Suprapubic skin (tissue), 4 donors: Measurements from ENCODE around the gene CAVIN1. TPM values are rescaled to one million over a fixed set of nuclear protein-coding genes. Genes with fewer than 3 reads are reported as not detected.

ENCODE experiments used
- DNase-seq, 2 donors: peaks; one replicate each; pipeline ENCODE4 v3.0.0-alpha.2; 2019; ENCODE audit warnings: low spot score in 2 of 2
- H3K27ac ChIP-seq: fragments of 200-600 bp; sonication (generic); one replicate; pipeline ENCODE4 v1.5.1; 2019
- H3K27me3 ChIP-seq: fragments of 200-600 bp; sonication (generic); one replicate; pipeline ENCODE4 v1.5.1; 2019
- H3K36me3 ChIP-seq: fragments of 200-600 bp; sonication (generic); one replicate; pipeline ENCODE4 v1.5.1; 2019
- H3K4me1 ChIP-seq: fragments of 200-600 bp; sonication (generic); one replicate; pipeline ENCODE4 v1.5.1; 2019
- H3K4me3 ChIP-seq: fragments of 200-600 bp; sonication (generic); one replicate; pipeline ENCODE4 v1.5.1; 2019; ENCODE audit warnings: mild to moderate bottlenecking
- H3K9me3 ChIP-seq: fragments of 200-600 bp; sonication (generic); one replicate; pipeline ENCODE4 v1.5.1; 2019
- CTCF ChIP-seq, 2 donors: fragments of 200-600 bp in 1 of 2; fragments of 450-650 bp in 1 of 2; sonication (generic) in 1 of 2; IDR thresholded peaks; one replicate each; pipeline ENCODE4 v1.5.1; 2016 to 2019; ENCODE audit warnings: antibody characterized with exemption in 2 of 2, mild to moderate bottlenecking in 1 of 2, moderate library complexity in 1 of 2
- EP300 ChIP-seq: sonication (generic); formaldehyde crosslinking; IDR thresholded peaks from one replicate; pipeline ENCODE4 v1.6.1; 2017; ENCODE audit warnings: antibody characterized with exemption
- POLR2A ChIP-seq, 2 donors: fragments of 450-650 bp; IDR thresholded peaks; one replicate each; pipeline ENCODE4 v1.6.1; 2017; ENCODE audit warnings: antibody characterized with exemption in 2 of 2, mild to moderate bottlenecking in 2 of 2, moderate library complexity in 2 of 2
- POLR2AphosphoS5 ChIP-seq, 3 donors: sonication (generic); formaldehyde crosslinking; IDR thresholded peaks; one replicate each; pipeline ENCODE4 v1.6.1; 2017; ENCODE audit warnings: antibody characterized with exemption in 3 of 3
- WGBS: methylation state at CpG from one replicate; pipeline ENCODE4 v1.1.5; 2018; 5-methylcytosine and 5-hydroxymethylcytosine counted together
- total RNA-seq, 4 donors: library from RNA; depleted of rRNA; stranded (reverse); fragments of >200 nt; gene quantifications; one replicate each; pipeline ENCODE4 v1.1.0, GENCODE V29; 2016

The CAVIN1 gene
- total RNA-seq, 4 donors from 2014 or later, result 153 to 224 (median 182) TPM

DNA sequence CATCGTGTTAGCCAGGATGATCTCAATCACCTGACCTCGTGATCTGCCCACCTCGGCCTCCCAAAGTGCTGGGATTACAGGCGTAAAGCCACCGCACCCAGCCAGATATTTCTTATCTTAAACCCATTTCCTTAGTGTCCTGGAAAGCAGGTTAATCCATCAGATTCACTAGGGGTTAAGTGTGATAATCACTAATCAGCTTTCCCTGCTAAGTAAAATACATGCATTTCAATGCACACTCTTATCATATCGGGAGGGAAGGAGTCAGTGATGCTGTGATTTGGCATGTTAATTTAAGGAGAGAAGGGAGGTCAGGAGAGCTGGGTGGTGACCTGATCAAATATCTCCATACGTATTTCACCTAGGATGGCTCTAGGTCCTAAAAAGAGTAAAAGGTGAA is 63.9 kb downstream of the CAVIN1 start:
- 90% methylated on average over 7 of the region's 7 CpGs for WGBS
- Histone ChIP-seq H3K36me3 (no peaks in the 10 kb centered on the region), H3K9me3 (no peaks in the 10 kb centered on the region), H3K27me3 (no peaks in the 10 kb centered on the region), H3K27ac (no peak overlapping the region), H3K4me3 (no peak overlapping the region), H3K4me1 (peaks cover 53% of the 10 kb centered on the region)
- no peak for DNase-seq
- TF ChIP-seq POLR2A (IDR thresholded peaks at IDR 0.05), result no peak
- TF ChIP-seq POLR2AphosphoS5 (IDR thresholded peaks at IDR 0.05), result no peak
- no peak for TF ChIP-seq CTCF (IDR thresholded peaks at IDR 0.05)
- no peak for TF ChIP-seq EP300

GRCh38 chr17:42358434-42358833 is 64.6 kb downstream of the CAVIN1 start:
- H3K27me3 ChIP-seq, result no peaks in the 10 kb centered on the region
- H3K4me3 ChIP-seq, result no peak overlapping the region
- no peaks in the 10 kb centered on the region for H3K36me3 ChIP-seq
- H3K9me3 ChIP-seq, result no peaks in the 10 kb centered on the region
- H3K27ac ChIP-seq, result no peak overlapping the region
- DNase-seq, result no peak
- H3K4me1 ChIP-seq, result peaks cover 46% of the 10 kb centered on the region
- TF ChIP-seq POLR2AphosphoS5 (IDR thresholded peaks at IDR 0.05) (no peak), EP300 (no peak), POLR2A (IDR thresholded peaks at IDR 0.05) (no peak), CTCF (IDR thresholded peaks at IDR 0.05) (no peak)
- WGBS, result 76% methylated on average over 1 of the region's 1 CpG

DNA sequence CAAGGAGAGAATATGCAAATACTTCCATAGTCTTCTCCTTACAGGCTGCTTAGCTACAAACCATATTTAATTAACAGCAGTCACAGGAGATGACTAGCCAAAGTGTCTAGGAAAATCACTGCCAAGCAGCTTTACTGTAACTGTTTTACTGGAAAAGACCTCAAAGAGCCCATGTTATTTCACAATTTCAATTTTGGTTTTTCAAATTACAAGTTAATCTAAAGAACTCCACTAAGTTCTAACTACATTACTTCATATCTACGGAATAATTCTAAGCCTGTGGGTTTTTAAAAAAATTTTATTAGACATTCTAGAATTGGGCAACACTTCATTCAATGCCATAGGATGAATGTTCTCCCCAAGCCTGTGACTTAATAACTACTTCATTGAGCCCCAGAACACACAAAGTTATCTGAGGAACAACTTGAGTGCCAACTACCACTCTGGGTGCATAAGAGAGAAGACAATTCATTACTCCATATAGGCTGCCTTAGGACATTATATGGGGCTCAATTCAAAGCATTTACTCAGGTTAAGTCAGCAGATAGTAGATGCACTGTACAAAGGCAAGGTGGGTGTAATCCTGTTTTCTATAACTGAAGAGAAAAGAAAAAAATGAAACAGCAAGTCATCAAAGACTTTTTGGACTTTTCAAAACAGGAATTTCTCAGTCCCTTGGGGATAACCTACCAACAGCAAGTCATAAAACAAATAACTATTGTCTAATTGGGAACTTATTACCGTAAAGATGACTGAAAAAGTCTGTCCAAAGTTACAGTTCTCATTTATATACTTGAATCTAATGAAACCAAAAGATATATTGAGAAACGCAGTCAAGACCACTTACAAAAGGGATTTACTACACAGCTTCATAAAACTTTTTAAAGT is 67.9 kb downstream of the CAVIN1 start:
- 47% methylated on average over 3 of the region's 3 CpGs for WGBS
- Histone ChIP-seq H3K27me3 (no peaks in the 10 kb centered on the region), H3K4me1 (peaks cover 21% of the 10 kb centered on the region), H3K4me3 (no peak overlapping the region), H3K36me3 (no peaks in the 10 kb centered on the region), H3K27ac (no peak overlapping the region), H3K9me3 (no peaks in the 10 kb centered on the region)
- TF ChIP-seq POLR2A (IDR thresholded peaks at IDR 0.05) (no peak), EP300 (no peak), CTCF (IDR thresholded peaks at IDR 0.05) (no peak), POLR2AphosphoS5 (IDR thresholded peaks at IDR 0.05) (no peak)
- no peak for DNase-seq

Other genes starting within 250 kb of the CAVIN1 start
- not detected for gene KCNH4, start 242.1 kb downstream of the CAVIN1 start, total RNA-seq
- gene HCRT, start 237.8 kb downstream of the CAVIN1 start, total RNA-seq, result not detected
- gene GHDC, start 228.8 kb downstream of the CAVIN1 start, total RNA-seq, result 10 to 100 TPM; 14.6 to 22.8 (median 18.7) TPM
- gene STAT5B, start 146.9 kb downstream of the CAVIN1 start, total RNA-seq, result 100 to 1,000 TPM in 1 of 4 donors, 10 to 100 TPM in 3; 52.7 to 105 (median 57.6) TPM
- 10 to 100 TPM; 32.1 to 56.0 (median 45.6) TPM for gene STAT5A, start 134.8 kb downstream of the CAVIN1 start, total RNA-seq
- gene STAT3, start 34.8 kb downstream of the CAVIN1 start, total RNA-seq, result 100 to 1,000 TPM; 144 to 174 (median 152) TPM
- 100 to 1,000 TPM; 102 to 194 (median 142) TPM for gene ATP6V0A1, start 35.6 kb upstream of the CAVIN1 start, total RNA-seq
- 10 to 100 TPM; 19.8 to 40.1 (median 30.4) TPM for gene NAGLU, start 113.0 kb upstream of the CAVIN1 start, total RNA-seq
- gene HSD17B1, start 129.7 kb upstream of the CAVIN1 start, total RNA-seq, result 1 to 10 TPM; 1.2 to 8.8 (median 3.2) TPM
- 10 to 100 TPM; 41.1 to 54.0 (median 46.0) TPM for gene COASY, start 138.9 kb upstream of the CAVIN1 start, total RNA-seq
- 10 to 100 TPM; 34.7 to 62.5 (median 44.3) TPM for gene MLX, start 143.8 kb upstream of the CAVIN1 start, total RNA-seq
- 1 to 10 TPM; 2.3 to 4.0 (median 3.6) TPM for gene PSMC3IP, start 154.5 kb upstream of the CAVIN1 start, total RNA-seq
- gene RETREG3, start 186.1 kb upstream of the CAVIN1 start, total RNA-seq, result 10 to 100 TPM; 87.9 to 97.0 (median 91.1) TPM
- 10 to 100 TPM; 28.6 to 55.3 (median 54.2) TPM for gene TUBG1, start 186.4 kb upstream of the CAVIN1 start, total RNA-seq
- 10 to 100 TPM; 10.9 to 32.3 (median 12.7) TPM for gene TUBG2, start 236.0 kb upstream of the CAVIN1 start, total RNA-seq